SK-N-SH treated with all-trans-retinoic acid at 6 μM for 48 hours (cell line): ENCODE results near the gene DENND2C.

Source experiments
- ARNTL ChIP-seq: fragments of 450-650 bp; formaldehyde crosslinking; IDR thresholded peaks from 2 replicates; pipeline ENCODE4 v1.5.0; 2020; ENCODE audit warnings: low read depth, mild to moderate bottlenecking, moderate library complexity, borderline replicate concordance
- CSDC2 ChIP-seq: fragments of 250-450 bp; sonication (Bioruptor Pico); IDR thresholded peaks from 2 replicates; pipeline ENCODE4 v1.5.0; 2020; ENCODE audit warnings: mild to moderate bottlenecking, moderate library complexity
- CSRNP3 ChIP-seq: fragments of 250-450 bp; sonication (Bioruptor Pico); IDR thresholded peaks from 2 replicates; pipeline ENCODE4 v1.5.1; 2021; ENCODE audit warnings: mild to moderate bottlenecking, moderate library complexity
- GLIS3 ChIP-seq: fragments of 250-450 bp; sonication (Bioruptor Pico); IDR thresholded peaks from 2 replicates; pipeline ENCODE4 v1.5.0; 2020; ENCODE audit warnings: mild to moderate bottlenecking, moderate library complexity
- OSR1 ChIP-seq: fragments of 250-450 bp; sonication (Bioruptor Pico); IDR thresholded peaks from 2 replicates; pipeline ENCODE4 v1.8.0; 2022; ENCODE audit warnings: moderate library complexity, mild to moderate bottlenecking, inconsistent platforms
- PATZ1 ChIP-seq: fragments of 250-450 bp; sonication (Bioruptor Pico); IDR thresholded peaks from 2 replicates; pipeline ENCODE4 v1.8.0; 2020; ENCODE audit warnings: mild to moderate bottlenecking, moderate library complexity, borderline replicate concordance
- RARB ChIP-seq: fragments of 250-450 bp; sonication (Bioruptor Pico); IDR thresholded peaks from 2 replicates; pipeline ENCODE4 v1.8.0; 2021; ENCODE audit warnings: mild to moderate bottlenecking, moderate library complexity
- SNAI2 ChIP-seq: fragments of 250-450 bp; sonication (Bioruptor Pico); IDR thresholded peaks from 2 replicates; pipeline ENCODE4 v1.5.0; 2020; ENCODE audit warnings: mild to moderate bottlenecking, moderate library complexity
- TSHZ2 ChIP-seq: fragments of 250-450 bp; sonication (Bioruptor Pico); IDR thresholded peaks from 2 replicates; pipeline ENCODE4 v1.5.0; 2020; ENCODE audit warnings: mild to moderate bottlenecking, moderate library complexity
- ZFP30 ChIP-seq: fragments of 450-650 bp; formaldehyde crosslinking; IDR thresholded peaks from 2 replicates; pipeline ENCODE4 v1.5.0; 2022; ENCODE audit warnings: mild to moderate bottlenecking, moderate library complexity
- ZNF565 ChIP-seq: fragments of 450-650 bp; formaldehyde crosslinking; conservative IDR thresholded peaks from 2 replicates; pipeline ENCODE4 v1.5.0; 2020; ENCODE audit warnings: low read depth, mild to moderate bottlenecking, moderate library complexity
- ZNF70 ChIP-seq: fragments of 450-650 bp; formaldehyde crosslinking; IDR thresholded peaks from 2 replicates; pipeline ENCODE4 v1.5.0; 2020; ENCODE audit warnings: mild to moderate bottlenecking, moderate library complexity
- ZNF8 ChIP-seq: fragments of 450-650 bp; formaldehyde crosslinking; IDR thresholded peaks from 2 replicates; pipeline ENCODE4 v1.5.0; 2020; ENCODE audit warnings: mild to moderate bottlenecking, moderate library complexity

- TF ChIP-seq RARB (CRISPR knock-in tag): no peak
- no peak for TF ChIP-seq ZNF70
- TF ChIP-seq OSR1: no peak
- TF ChIP-seq TSHZ2 (CRISPR knock-in tag): no peak
- TF ChIP-seq CSRNP3 (CRISPR knock-in tag): no peak
- no peak for TF ChIP-seq GLIS3 (CRISPR knock-in tag)
- no peak for TF ChIP-seq ZFP30 (CRISPR knock-in tag)
- TF ChIP-seq PATZ1: no peak
- no peak for TF ChIP-seq ZNF565
- TF ChIP-seq SNAI2 (CRISPR knock-in tag): no peak
- TF ChIP-seq CSDC2 (CRISPR knock-in tag): no peak
- no peak for TF ChIP-seq ZNF8
- TF ChIP-seq ARNTL (CRISPR knock-in tag): no peak
These were observed 108.5 kb downstream of the DENND2C start for GRCh38 chr1:114561333-114561732.
